ENCODE measurements around the gene ADAM10. TPM values are rescaled to one million over a fixed set of nuclear protein-coding genes. Genes with fewer than 3 reads are reported as not detected.

The ADAM10 gene
- total RNA-seq, 2 experiments from 2014 or later: 70.7 to 76.3 TPM

DNA sequence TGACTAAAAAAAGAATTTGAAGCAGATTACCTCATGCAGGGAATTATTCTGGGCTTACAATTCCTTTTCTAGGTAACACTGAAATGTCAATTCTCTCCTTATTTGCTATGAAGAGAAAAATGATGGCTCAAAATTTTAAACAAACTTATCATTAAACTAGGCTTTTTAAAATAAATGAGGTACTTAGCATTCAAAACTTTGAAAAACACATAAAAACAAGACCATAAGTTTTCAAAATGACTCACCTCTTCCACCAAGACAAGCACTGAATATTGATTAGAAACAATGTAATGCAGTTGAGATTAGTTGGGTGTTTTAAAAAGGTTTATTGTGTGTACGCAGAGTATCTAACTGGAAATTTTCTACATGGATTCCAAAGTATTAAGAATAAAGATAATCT is 154.6 kb downstream of the ADAM10 start:
- DNase-seq: no peak
- intact Hi-C loops (cut with micrococcal nuclease): no loop called here
- H3K36me3 Mint-ChIP-seq (ENCODE audit: low read depth): peaks cover 20% of the 10 kb centered on the region
- CTCF ChIA-PET: no interaction called here
- H3K4me3 Mint-ChIP-seq: no peak overlapping the region
- no peaks in the 10 kb centered on the region for H3K27me3 Mint-ChIP-seq (ENCODE audit: low read depth)
- H3K4me1 Mint-ChIP-seq (ENCODE audit: low read depth): peaks cover 9% of the 10 kb centered on the region
- H3K9me3 Mint-ChIP-seq: no peaks in the 10 kb centered on the region
- no peak overlapping the region for H3K27ac Mint-ChIP-seq

GRCh38 chr15:58593870-58594269 is 155.6 kb downstream of the ADAM10 start:
- intact Hi-C loops (cut with micrococcal nuclease): no loop called here
- Mint-ChIP-seq H3K9me3 (no peaks in the 10 kb centered on the region), H3K27ac (no peak overlapping the region)

GRCh38 chr15:58590926-58591325 is 158.6 kb downstream of the ADAM10 start:
- Mint-ChIP-seq H3K27ac (no peak overlapping the region), H3K4me1 (ENCODE audit: low read depth) (peaks cover 9% of the 10 kb centered on the region), H3K4me3 (no peak overlapping the region), H3K27me3 (ENCODE audit: low read depth) (no peaks in the 10 kb centered on the region), H3K36me3 (ENCODE audit: low read depth) (peaks cover 8% of the 10 kb centered on the region), H3K9me3 (no peaks in the 10 kb centered on the region)
- DNase-seq: no peak
- intact Hi-C loops (cut with micrococcal nuclease): no loop called here
- CTCF ChIA-PET: interaction anchor here (0.6 to 0.7 kb wide), 2 partner anchors 58 to 113 kb away, joined by 3 read pairs; no protein-coding TSS in a partner anchor

More at GRCh38 chr15:58593870-58594269, 155.6 kb downstream of the ADAM10 start:
- DNase-seq: no peak
- Mint-ChIP-seq H3K4me1 (ENCODE audit: low read depth) (peaks cover 9% of the 10 kb centered on the region), H3K27me3 (ENCODE audit: low read depth) (no peaks in the 10 kb centered on the region), H3K4me3 (no peak overlapping the region), H3K36me3 (ENCODE audit: low read depth) (peaks cover 16% of the 10 kb centered on the region)
- CTCF ChIA-PET: no interaction called here

DNA sequence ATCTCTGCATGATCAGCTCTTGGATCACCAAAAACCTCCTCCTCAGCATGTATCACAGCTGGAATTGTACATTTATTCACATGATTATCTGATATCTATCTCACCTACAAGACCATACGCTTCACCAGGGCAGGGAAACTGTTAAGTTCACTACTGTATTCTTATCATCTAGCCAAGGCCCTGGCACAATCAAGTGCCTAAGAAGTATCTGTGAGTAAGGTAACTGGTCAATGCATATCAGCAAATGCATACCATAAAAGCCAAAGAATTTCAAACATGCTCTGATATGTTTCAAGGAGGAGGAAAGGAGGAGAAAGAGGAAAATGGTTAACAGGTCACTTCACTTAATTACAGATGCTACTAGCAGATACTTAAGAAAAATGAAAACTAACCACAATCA is 159.3 kb downstream of the ADAM10 start:
- Mint-ChIP-seq H3K9me3 (no peaks in the 10 kb centered on the region), H3K27me3 (ENCODE audit: low read depth) (no peaks in the 10 kb centered on the region), H3K4me3 (no peak overlapping the region), H3K27ac (no peak overlapping the region), H3K4me1 (ENCODE audit: low read depth) (peaks cover 13% of the 10 kb centered on the region), H3K36me3 (ENCODE audit: low read depth) (peaks cover 8% of the 10 kb centered on the region)
- intact Hi-C loops (cut with micrococcal nuclease): no loop called here
- DNase-seq: no peak
- CTCF ChIA-PET: no interaction called here

DNA sequence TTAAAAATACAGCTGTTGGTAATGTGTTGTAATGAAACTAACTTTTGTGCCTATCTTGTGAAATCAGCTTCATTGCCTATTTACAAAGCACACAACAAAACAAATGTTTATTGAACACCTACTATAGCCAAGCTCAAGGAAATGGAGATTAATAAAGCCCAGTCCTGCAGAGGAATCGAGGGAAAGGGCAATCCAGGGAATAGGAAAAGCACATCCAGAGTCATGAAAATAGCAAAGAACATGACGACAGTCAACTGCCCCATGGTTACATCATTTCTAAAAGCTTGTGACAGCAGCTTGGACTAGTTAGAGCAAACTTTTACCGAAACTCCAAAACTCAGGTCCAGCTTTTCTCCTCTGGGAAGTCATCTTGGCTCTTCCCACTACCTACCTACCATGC is 160.5 kb downstream of the ADAM10 start:
- H3K4me3 Mint-ChIP-seq: no peak overlapping the region

DNA sequence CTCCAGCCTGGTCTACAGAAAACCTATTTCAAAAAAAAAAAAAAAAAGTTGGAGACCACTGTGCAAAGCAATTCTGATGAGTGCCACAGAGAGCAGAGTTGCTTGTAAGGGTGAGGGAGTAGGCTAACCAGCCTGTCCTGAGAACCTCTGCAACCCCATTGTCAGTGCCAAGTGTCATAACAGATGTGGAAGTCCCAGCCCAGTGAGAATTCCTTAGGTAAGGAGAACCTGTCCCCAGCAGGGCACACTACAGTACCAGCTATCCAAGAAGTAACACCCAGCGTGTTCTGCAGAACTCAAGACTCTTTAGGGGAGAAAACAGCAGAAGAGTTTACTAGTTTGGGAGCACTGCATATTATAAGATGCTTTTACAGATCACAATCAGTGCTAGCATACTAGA is 161.4 kb downstream of the ADAM10 start:
- CTCF ChIA-PET: interaction anchor here (0.7 kb wide), 1 partner anchor 698 kb away, joined by 3 read pairs; no protein-coding TSS in a partner anchor
- peaks cover 3% of the 10 kb centered on the region for H3K27me3 Mint-ChIP-seq (ENCODE audit: low read depth)
- H3K4me3 Mint-ChIP-seq: no peak overlapping the region
- peaks cover 9% of the 10 kb centered on the region for H3K4me1 Mint-ChIP-seq (ENCODE audit: low read depth)
- peaks cover 6% of the 10 kb centered on the region for H3K9me3 Mint-ChIP-seq
- DNase-seq: no peak
- intact Hi-C loops (cut with micrococcal nuclease): no loop called here
- H3K36me3 Mint-ChIP-seq (ENCODE audit: low read depth): peaks cover 2% of the 10 kb centered on the region
- no peak overlapping the region for H3K27ac Mint-ChIP-seq

More for the DNA sequence above, 160.5 kb downstream of the ADAM10 start:
- Mint-ChIP-seq H3K36me3 (ENCODE audit: low read depth) (peaks cover 7% of the 10 kb centered on the region), H3K27me3 (ENCODE audit: low read depth) (peaks cover 2% of the 10 kb centered on the region), H3K9me3 (no peaks in the 10 kb centered on the region), H3K27ac (no peak overlapping the region), H3K4me1 (ENCODE audit: low read depth) (peaks cover 11% of the 10 kb centered on the region)
- no peak for DNase-seq
- intact Hi-C loops (cut with micrococcal nuclease): no loop called here
- CTCF ChIA-PET: interaction anchor here (0.6 to 0.9 kb wide), 5 partner anchors 14 to 697 kb away, joined by 3 to 6 read pairs (median 3); no protein-coding TSS in a partner anchor

DNA sequence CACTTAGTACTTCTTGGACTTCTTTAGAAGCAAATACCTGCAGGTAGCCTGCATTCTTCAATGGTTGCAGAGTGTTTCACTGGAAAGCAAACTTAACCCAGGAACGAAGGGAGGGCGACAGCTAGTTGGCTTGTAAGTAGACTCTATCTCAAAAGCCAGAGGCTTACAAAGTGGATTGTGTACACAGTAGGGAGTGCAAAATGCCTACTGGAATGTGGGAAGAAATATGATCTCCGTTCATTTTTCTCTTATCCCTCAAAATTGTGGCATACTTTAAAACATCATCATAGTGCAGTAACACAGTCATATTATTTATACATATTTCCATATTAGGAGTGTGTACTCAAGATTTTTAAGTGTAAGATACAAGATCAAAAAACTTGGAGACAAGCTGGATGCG is 162.0 kb downstream of the ADAM10 start:
- Mint-ChIP-seq H3K4me3 (no peak overlapping the region), H3K9me3 (peaks cover 7% of the 10 kb centered on the region), H3K27me3 (ENCODE audit: low read depth) (peaks cover 3% of the 10 kb centered on the region), H3K27ac (no peak overlapping the region), H3K36me3 (ENCODE audit: low read depth) (no peaks in the 10 kb centered on the region), H3K4me1 (ENCODE audit: low read depth) (peaks cover 9% of the 10 kb centered on the region)
- DNase-seq: no peak
- intact Hi-C loops (cut with micrococcal nuclease): no loop called here
- CTCF ChIA-PET: no interaction called here

DNA sequence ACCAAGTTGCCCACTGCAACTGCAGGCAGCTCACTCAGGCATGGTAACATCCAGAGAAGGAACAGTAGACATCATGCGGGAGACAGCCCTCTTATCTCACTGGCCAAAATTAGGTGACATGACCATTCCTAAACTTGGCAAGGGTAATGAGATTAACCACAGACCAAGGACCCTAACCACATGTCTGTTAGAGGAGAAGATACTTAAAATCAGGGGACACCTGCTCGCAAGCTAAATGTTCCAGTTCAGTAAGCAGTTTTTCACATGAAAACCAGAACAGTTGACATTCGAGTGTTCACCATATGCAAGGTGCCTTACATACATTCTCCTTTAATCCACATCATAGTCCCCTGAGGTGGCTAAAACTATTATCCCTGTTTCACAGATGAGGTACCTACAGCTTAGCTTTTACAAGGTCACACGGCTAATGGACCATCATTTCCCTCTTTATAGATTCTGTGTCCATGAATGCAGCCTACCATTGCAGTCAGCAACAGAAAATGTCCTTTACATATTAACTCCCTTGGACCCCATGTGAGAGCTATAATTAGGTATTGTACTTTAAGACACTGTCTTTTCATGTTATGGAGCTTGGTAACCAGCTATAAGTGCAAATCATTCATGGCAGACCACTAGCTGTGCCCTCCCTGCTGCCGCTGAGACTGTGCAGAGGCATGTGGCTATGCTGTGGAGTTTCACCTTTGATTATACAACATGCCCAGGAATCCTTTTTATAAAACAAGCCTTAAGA is 163.6 kb downstream of the ADAM10 start:
- intact Hi-C loops (cut with micrococcal nuclease): no loop called here
- peaks cover 7% of the 10 kb centered on the region for H3K9me3 Mint-ChIP-seq
- no peaks in the 10 kb centered on the region for H3K36me3 Mint-ChIP-seq (ENCODE audit: low read depth)
- CTCF ChIA-PET: interaction anchor here (0.8 kb wide), 1 partner anchor 19 kb away, joined by 3 read pairs; no protein-coding TSS in a partner anchor
- H3K27ac Mint-ChIP-seq: no peak overlapping the region
- no peak for DNase-seq
- H3K4me3 Mint-ChIP-seq: no peak overlapping the region
- H3K4me1 Mint-ChIP-seq (ENCODE audit: low read depth): peaks cover 9% of the 10 kb centered on the region
- peaks cover 3% of the 10 kb centered on the region for H3K27me3 Mint-ChIP-seq (ENCODE audit: low read depth)

DNA sequence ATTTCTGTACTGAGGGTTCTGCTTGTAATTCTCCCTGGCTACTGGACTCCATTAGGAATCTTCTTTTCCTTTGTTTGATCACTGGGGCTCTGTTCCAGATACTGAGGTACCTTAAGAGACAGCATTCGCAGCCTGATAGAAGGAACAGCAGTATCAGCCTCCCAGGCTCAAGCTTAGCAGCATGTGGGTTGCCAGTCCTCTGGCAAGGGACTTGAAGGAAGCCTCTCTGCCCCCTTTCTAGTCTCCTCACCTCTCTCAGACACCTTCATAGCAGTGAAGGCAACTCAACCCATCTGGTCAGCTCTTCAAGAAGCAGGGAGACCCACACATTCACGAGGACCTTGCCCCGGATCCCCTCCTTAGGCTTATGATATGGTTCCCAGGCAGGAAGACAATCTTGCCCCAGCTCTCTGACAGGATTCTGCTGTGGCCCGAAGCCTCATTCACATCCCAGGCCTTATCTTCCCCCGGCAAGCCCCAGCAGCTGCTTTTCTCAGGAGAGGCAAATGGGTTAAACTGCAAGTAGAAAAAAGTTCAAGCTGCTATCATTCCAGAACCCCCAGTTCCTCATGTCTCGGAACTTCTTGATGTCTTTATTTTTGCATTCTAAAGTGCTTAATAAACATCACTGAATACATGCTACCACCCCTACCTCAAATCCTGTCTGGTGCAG is 164.6 kb downstream of the ADAM10 start:
- no peak for DNase-seq
- CTCF ChIA-PET: interaction anchor here (0.8 to 0.9 kb wide), 2 partner anchors 11 to 20 kb away, joined by 3 read pairs; no protein-coding TSS in a partner anchor
- H3K4me1 Mint-ChIP-seq (ENCODE audit: low read depth): peaks cover 9% of the 10 kb centered on the region
- peaks cover 7% of the 10 kb centered on the region for H3K9me3 Mint-ChIP-seq
- peaks cover 3% of the 10 kb centered on the region for H3K27me3 Mint-ChIP-seq (ENCODE audit: low read depth)
- H3K36me3 Mint-ChIP-seq (ENCODE audit: low read depth): no peaks in the 10 kb centered on the region
- no peak overlapping the region for H3K27ac Mint-ChIP-seq
- intact Hi-C loops (cut with micrococcal nuclease): no loop called here
- no peak overlapping the region for H3K4me3 Mint-ChIP-seq

DNA sequence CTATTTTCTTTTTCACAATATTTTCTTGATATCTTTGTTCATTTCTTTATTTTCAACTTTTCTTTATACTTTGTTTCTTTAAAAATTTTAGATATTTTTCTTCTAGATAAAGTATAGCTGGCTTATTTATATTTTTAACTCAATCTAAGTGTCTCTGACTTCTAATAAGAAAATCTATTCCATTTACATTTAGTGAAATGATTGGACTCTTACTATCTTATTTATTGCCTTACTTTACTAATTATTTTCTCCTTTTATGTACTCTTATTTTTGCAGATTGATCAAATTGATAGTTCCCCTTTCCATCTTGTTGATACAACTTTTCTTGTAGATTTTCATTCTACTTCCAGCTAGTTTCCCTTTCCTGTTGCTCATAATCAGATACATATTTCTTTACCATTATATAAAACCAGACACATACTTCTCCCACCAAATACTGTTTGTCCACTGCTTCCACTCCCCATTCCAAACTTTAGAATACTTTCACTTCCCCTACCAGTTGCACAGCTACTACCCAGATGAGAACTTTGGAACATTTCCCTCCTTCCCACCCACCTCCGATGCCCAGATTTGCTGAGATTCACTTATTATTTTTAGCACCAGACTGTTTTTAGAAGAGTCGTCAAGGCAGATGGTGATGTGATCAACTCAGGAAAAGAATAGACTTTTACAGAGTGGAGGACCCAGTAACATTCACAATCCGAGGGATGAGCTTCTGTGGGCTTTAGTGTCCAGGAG is 166.2 kb downstream of the ADAM10 start:
- Mint-ChIP-seq H3K27me3 (ENCODE audit: low read depth) (peaks cover 3% of the 10 kb centered on the region), H3K4me1 (ENCODE audit: low read depth) (peaks cover 9% of the 10 kb centered on the region), H3K4me3 (no peak overlapping the region), H3K36me3 (ENCODE audit: low read depth) (no peaks in the 10 kb centered on the region), H3K9me3 (peaks cover 7% of the 10 kb centered on the region), H3K27ac (no peak overlapping the region)
- CTCF ChIA-PET: interaction anchor here (0.6 to 0.7 kb wide), 2 partner anchors 24 to 149 kb away, joined by 3 read pairs; no protein-coding TSS in a partner anchor
- no peak for DNase-seq
- intact Hi-C loops (cut with micrococcal nuclease): no loop called here

DNA sequence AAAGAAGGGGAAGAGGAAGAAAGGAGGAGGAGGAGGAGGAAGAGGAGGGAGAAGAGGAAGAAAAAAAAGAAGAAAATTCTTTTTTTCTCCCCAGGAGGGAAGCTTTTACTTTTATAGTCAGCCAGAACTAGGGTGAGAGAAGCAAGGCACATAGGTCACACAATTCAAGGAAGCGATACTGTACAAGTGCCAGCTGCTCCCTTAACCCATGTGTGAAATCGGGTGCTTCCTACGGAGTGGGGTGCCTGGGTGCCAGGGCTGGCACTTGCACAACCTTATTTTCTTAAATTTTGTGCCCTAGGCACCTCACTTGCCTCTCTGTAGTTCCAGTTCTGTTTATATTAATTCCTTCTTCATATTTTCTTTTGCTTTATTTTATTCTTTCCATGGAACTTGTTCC is 167.3 kb downstream of the ADAM10 start:
- CTCF ChIA-PET: interaction anchor here (0.7 kb wide), 1 partner anchor 171 kb away, joined by 4 read pairs; no protein-coding TSS in a partner anchor
- Mint-ChIP-seq H3K9me3 (peaks cover 7% of the 10 kb centered on the region), H3K4me3 (no peak overlapping the region), H3K4me1 (ENCODE audit: low read depth) (peaks cover 9% of the 10 kb centered on the region), H3K27me3 (ENCODE audit: low read depth) (peaks cover 3% of the 10 kb centered on the region), H3K27ac (no peak overlapping the region), H3K36me3 (ENCODE audit: low read depth) (no peaks in the 10 kb centered on the region)
- DNase-seq: no peak
- intact Hi-C loops (cut with micrococcal nuclease): no loop called here

- intact Hi-C loops (cut with micrococcal nuclease): no loop called here
- H3K27me3 Mint-ChIP-seq (ENCODE audit: low read depth): no peaks in the 10 kb centered on the region
- no peaks in the 10 kb centered on the region for H3K36me3 Mint-ChIP-seq (ENCODE audit: low read depth)
- H3K27ac Mint-ChIP-seq: no peak overlapping the region
- peaks cover 6% of the 10 kb centered on the region for H3K4me1 Mint-ChIP-seq (ENCODE audit: low read depth)
- DNase-seq: no peak
- no peaks in the 10 kb centered on the region for H3K9me3 Mint-ChIP-seq
- CTCF ChIA-PET: no interaction called here
- no peak overlapping the region for H3K4me3 Mint-ChIP-seq
Observed at GRCh38 chr15:58576657-58577056, 172.8 kb downstream of the ADAM10 start.

Data from activated naive CD4-positive, alpha-beta T cell treated with anti-CD3 and anti-CD28 coated beads for 36 hours (primary cell).